Measurements from ENCODE around the gene CLSTN1.

Gene CLSTN1

DNA sequence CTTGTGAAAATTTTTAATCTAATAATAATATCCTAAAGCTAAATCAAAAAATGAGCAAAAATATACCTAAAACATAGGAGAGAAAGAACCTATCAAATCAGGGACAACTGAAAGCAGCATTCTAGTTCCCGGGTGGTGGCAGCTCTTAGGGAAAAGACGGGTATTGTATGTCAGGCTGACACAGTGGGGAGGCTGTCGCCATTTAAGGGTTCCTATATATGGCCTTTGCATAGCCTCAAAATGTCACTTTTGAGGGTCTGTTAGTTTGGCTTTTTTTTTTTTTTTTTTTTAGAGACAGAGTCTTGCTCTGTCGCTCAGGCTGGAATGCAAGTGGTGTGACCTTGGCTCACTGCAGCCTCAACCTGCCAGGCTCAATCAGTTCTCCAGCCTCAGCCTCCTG is 6.0 kb downstream of the CLSTN1 start:
- Histone ChIP-seq H3K4me2 (ENCODE audit: low read depth, low read length, poor library complexity, severe bottlenecking) (peak overlapping the region; percentile 66), H3K27me3 (ENCODE audit: low read length) (no peaks in the 10 kb centered on the region), H3K79me2 (ENCODE audit: insufficient read depth, low read length) (peaks cover 100% of the 10 kb centered on the region), H3K9me3 (ENCODE audit: insufficient read depth, low read length) (no peaks in the 10 kb centered on the region), H3K9ac (ENCODE audit: low read length) (peak overlapping the region; percentile 27; the same call in 1 of the 2 replicates), H4K20me1 (ENCODE audit: low read depth, low read length) (peaks cover 10% of the 10 kb centered on the region; the same call in 1 of the 2 replicates), H3K36me3 (ENCODE audit: low read length) (peaks cover 15% of the 10 kb centered on the region), H3K4me3 (ENCODE audit: insufficient read depth, low read length, poor library complexity, severe bottlenecking) (no peak overlapping the region), H3K27ac (ENCODE audit: low read depth, low read length) (peak overlapping the region; percentile 90), H3F3A (ENCODE audit: insufficient read depth) (peaks cover 67% of the 10 kb centered on the region), H3K9me2 (replicated peaks; ENCODE audit: insufficient read depth, low read length) (no peaks in the 10 kb centered on the region), H2AFZ (ENCODE audit: low read depth, low read length, severe bottlenecking) (no peak overlapping the region)
- no peak for TF ChIP-seq EZH2phosphoT487 (conservative IDR thresholded peaks at IDR 0.05; ENCODE audit: low read length)
- no peak for TF ChIP-seq CTCF (IDR thresholded peaks at IDR 0.05; ENCODE audit: insufficient read depth, low read length, poor library complexity, severe bottlenecking)

- peaks cover 5% of the 10 kb centered on the region; the same call in 1 of the 2 replicates for H4K20me1 ChIP-seq (ENCODE audit: low read depth, low read length)
- peaks cover 100% of the 10 kb centered on the region for H3K79me2 ChIP-seq (ENCODE audit: insufficient read depth, low read length)
Measured at GRCh38 chr1:9816199-9816598, 7.6 kb downstream of the CLSTN1 start.

DNA sequence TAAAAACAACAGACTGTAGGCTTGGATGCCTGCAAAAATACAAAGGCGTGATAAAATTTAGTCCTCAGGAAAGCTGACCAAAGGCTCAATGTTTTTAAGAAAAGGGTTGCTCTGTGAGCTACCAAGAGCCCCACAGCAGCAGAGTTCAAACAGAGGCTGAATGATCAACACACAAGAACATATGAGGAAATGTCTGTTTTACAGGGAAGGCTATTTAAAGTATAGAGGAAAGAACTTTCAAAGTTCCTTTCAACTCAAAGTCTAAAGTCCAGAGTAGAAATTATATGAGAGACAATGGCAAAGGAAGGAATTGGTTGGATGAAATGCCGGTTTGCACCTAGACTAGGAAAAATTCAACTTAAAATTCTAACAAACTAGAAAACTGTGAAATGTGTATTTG is 8.6 kb downstream of the CLSTN1 start:
- Histone ChIP-seq H3K9ac (ENCODE audit: low read length) (peak overlapping the region; percentile 20), H3K27me3 (ENCODE audit: low read length) (no peaks in the 10 kb centered on the region), H3K27ac (ENCODE audit: low read depth, low read length) (peak overlapping the region; percentile 90), H3K4me2 (ENCODE audit: low read depth, low read length, poor library complexity, severe bottlenecking) (peak overlapping the region; percentile 44), H3K79me2 (ENCODE audit: insufficient read depth, low read length) (peaks cover 99% of the 10 kb centered on the region), H3K9me2 (replicated peaks; ENCODE audit: insufficient read depth, low read length) (no peaks in the 10 kb centered on the region), H4K20me1 (ENCODE audit: low read depth, low read length) (peaks cover 10% of the 10 kb centered on the region; the same call in 1 of the 2 replicates), H3K9me3 (ENCODE audit: insufficient read depth, low read length) (no peaks in the 10 kb centered on the region), H3K4me3 (ENCODE audit: insufficient read depth, low read length, poor library complexity, severe bottlenecking) (no peak overlapping the region), H3F3A (ENCODE audit: insufficient read depth) (peaks cover 68% of the 10 kb centered on the region), H2AFZ (ENCODE audit: low read depth, low read length, severe bottlenecking) (no peak overlapping the region), H3K36me3 (ENCODE audit: low read length) (peaks cover 7% of the 10 kb centered on the region)
- TF ChIP-seq EZH2phosphoT487 (conservative IDR thresholded peaks at IDR 0.05; ENCODE audit: low read length) (no peak), CTCF (IDR thresholded peaks at IDR 0.05; ENCODE audit: insufficient read depth, low read length, poor library complexity, severe bottlenecking) (no peak)

More at GRCh38 chr1:9816199-9816598, 7.6 kb downstream of the CLSTN1 start:
- H3K9ac ChIP-seq (ENCODE audit: low read length): 0 out of 2 replicates have a peak overlapping the region, but pooled peaks have one; percentile 9
- TF ChIP-seq CTCF (IDR thresholded peaks at IDR 0.05; ENCODE audit: insufficient read depth, low read length, poor library complexity, severe bottlenecking): no peak
- no peak for TF ChIP-seq EZH2phosphoT487 (conservative IDR thresholded peaks at IDR 0.05; ENCODE audit: low read length)
- no peak overlapping the region for H3K4me3 ChIP-seq (ENCODE audit: insufficient read depth, low read length, poor library complexity, severe bottlenecking)
- no peaks in the 10 kb centered on the region for H3K9me2 ChIP-seq (replicated peaks; ENCODE audit: insufficient read depth, low read length)
- peaks cover 63% of the 10 kb centered on the region for H3F3A ChIP-seq (ENCODE audit: insufficient read depth)
- peak overlapping the region; percentile 44 for H3K4me2 ChIP-seq (ENCODE audit: low read depth, low read length, poor library complexity, severe bottlenecking)
- H2AFZ ChIP-seq (ENCODE audit: low read depth, low read length, severe bottlenecking): no peak overlapping the region
- H3K27ac ChIP-seq (ENCODE audit: low read depth, low read length): peak overlapping the region; percentile 90
- H3K9me3 ChIP-seq (ENCODE audit: insufficient read depth, low read length): no peaks in the 10 kb centered on the region
- peaks cover 7% of the 10 kb centered on the region for H3K36me3 ChIP-seq (ENCODE audit: low read length)
- H3K27me3 ChIP-seq (ENCODE audit: low read length): no peaks in the 10 kb centered on the region
